GM18505 (cell line): ENCODE measurements around the gene HMGN4.
"Not testable (repeated sequence)": the region's sequence is repeated elsewhere in the genome, so short reads cannot be mapped to it uniquely, and the experiment has no call there.

Experiments
- ATAC-seq: cut with Tn5 transposase; IDR thresholded peaks from one replicate; pipeline ENCODE4 v1.9.1; 2021; ENCODE audit not compliant: unreplicated experiment
- POLR2A ChIP-seq: IDR thresholded peaks from 4 replicates; pipeline ENCODE4 v1.6.1; 2011; ENCODE audit warnings: borderline replicate concordance; ENCODE audit not compliant: insufficient read depth, insufficient read length; ENCODE audit errors: extremely low read depth

Gene HMGN4

DNA sequence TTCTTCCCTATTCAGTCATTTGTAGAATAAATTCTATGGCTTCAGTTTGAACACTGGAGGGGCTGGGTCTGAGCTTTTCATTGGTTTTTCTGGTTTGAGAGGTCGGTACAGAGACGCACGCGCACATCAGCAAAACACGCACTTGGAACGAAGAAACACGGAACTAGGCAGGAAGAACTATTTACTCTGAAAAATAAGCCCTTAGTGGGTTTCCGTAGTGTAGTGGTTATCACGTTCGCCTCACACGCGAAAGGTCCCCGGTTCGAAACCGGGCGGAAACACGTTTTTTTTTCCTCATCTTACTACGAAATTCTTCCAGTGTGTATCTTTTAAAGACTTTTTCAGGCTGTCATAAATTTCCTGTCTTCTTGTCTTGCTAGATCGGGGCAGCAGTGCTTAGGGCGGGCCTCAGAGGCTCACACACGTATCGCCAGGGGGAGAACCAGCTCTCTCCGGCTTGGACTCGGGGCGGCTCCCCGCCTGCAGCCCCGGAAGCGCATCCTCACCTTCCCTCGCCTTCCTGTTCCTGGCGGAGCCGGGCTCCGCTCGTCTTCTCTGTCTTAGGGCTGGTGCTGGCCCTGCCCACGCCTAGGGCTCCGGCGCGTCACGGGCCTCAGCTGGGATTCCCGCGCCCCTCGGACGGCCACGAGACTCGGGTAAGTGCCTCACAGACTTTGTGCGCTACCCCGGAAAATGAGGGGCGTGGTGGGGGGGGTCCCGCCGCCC, at the start of gene HMGN4:
TSS of gene HMGN4 (plus strand) at position 521 of the 726 bp plus-strand sequence. CDS start 6,841 bp downstream, outside the sequence.
- ATAC-seq: peak; percentile 52
- TF ChIP-seq POLR2A: peak; percentile 84

DNA sequence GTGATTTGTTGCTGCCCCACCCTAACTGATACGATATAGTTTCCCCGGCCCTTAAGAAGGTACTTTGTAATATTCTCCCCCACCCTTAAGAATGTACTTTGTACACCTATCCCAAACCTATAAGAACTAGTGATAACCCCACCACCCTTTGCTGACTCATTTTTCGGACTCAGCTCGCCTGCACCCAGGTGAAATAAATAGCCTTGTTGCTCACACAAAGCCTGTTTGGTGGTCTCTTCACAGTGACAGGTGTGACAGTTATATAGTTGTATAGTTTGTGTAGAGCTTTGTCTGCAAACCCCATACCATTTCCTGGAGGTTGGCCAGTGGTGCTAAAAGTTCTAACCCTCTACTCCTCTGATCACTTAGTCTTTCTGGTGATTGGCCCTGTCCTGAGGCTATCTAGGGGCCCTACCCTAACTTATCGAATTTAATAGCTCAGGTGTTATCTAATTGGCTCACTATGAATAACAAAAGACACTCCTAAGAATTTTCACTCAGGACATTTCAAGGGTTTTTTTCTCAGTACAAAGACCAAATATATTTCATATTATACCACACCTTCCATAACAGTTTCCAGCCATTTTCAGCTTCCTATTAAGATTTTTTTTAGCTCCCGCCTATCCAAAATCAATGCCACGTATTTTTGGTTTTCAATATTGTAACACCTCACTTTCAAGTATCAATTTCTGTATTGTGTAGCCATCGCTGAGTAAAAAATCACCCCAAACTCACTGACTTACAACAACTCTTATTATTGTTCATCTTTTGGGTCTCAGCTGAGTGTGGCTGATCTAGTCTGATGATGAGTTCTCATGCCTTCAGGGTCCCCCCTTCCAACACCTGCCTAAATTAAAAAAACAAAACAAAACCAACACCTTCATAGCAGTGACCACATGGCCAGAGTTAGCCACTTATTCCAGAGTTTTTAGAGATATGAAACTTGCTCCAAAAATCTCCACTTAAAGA, 47.9 kb upstream of the HMGN4 start:
- no peak for ATAC-seq
- TF ChIP-seq POLR2A: no peak

GRCh38 chr6:26491604-26492003, 46.6 kb upstream of the HMGN4 start:
- no peak for ATAC-seq
- TF ChIP-seq POLR2A: no peak

GRCh38 chr6:26493258-26493657, 44.9 kb upstream of the HMGN4 start:
- no peak for ATAC-seq
- TF ChIP-seq POLR2A: no peak

DNA sequence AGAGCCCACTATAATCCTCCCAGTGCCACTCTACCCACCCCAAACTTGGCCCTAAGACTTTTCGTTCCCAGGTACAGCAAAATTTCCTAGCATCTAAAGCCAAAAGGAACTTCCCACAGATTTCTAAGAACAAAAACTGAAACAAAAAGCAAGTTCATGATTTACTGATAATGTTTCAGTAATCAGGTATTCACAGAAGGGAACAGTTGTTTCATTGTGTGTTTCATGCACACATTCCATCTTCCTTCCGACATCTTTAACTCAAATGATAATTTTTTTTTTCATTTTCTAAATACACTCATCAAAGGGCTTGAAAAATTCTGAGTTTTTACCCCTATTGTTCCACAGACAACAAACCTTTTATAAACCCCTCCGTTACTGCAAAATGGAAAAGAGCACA, 44.0 kb upstream of the HMGN4 start:
- no peak for TF ChIP-seq POLR2A
- no peak for ATAC-seq

DNA sequence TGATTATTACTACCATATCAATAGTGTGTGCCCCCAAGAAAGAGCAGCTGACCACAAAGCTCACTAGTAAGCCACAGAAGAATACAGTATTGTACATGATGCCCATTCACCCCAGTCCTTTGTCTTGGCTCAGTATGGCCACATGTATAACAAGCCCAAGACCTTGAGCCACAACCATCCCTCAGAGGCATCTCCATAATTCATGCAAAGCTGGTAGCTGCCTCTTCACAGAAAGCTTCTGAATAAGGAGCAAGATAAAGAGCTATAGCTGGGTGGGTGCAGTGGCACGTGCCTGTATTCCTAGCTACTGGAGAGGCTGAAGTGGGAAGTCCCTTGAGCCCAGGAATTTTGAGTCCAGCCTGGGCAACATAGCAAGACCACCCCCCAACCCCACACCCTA, 42.9 kb upstream of the HMGN4 start:
- no peak for ATAC-seq
- no peak for TF ChIP-seq POLR2A

GRCh38 chr6:26497610-26498009, 40.6 kb upstream of the HMGN4 start:
- no peak for TF ChIP-seq POLR2A
- ATAC-seq: no peak

DNA sequence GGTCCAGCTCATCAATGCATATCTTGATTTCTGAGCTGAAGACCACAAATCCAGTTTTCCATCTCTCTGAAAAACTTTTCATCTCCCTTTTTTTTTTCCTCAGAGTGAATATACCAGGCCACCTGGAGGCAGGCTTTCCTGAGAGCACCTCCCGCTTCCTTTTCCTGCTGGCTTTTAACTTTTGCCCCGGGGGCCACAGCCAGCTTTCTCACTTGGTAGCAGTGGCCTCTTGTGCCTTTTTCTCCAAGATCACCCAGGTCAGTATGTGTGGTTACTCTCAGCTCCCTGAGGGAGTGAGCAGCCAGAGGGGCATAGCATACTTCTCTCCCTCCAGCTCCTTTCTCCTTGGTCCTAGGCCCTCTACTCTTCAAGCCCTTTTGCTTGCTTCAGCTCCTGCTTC, 38.1 kb upstream of the HMGN4 start, which contains the start of gene BTN1A1:
TSS of gene BTN1A1 (plus strand) at position 202 of the 400 bp plus-strand sequence. CDS start 984 bp downstream, outside the sequence.
- ATAC-seq: no peak
- TF ChIP-seq POLR2A: no peak

DNA sequence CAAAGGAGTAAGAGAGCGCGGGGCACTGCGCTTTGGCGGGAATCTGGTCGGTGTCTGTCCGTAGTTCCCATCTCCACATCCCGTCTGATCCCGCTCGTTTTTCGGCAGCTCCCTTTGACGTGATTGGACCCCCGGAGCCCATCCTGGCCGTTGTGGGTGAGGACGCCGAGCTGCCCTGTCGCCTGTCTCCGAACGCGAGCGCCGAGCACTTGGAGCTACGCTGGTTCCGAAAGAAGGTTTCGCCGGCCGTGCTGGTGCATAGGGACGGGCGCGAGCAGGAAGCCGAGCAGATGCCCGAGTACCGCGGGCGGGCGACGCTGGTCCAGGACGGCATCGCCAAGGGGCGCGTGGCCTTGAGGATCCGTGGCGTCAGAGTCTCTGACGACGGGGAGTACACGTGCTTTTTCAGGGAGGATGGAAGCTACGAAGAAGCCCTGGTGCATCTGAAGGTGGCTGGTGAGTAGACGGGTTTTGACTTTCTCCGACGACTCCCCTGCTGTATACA, 36.6 kb upstream of the HMGN4 start:
- no peak for TF ChIP-seq POLR2A
- ATAC-seq: no peak

DNA sequence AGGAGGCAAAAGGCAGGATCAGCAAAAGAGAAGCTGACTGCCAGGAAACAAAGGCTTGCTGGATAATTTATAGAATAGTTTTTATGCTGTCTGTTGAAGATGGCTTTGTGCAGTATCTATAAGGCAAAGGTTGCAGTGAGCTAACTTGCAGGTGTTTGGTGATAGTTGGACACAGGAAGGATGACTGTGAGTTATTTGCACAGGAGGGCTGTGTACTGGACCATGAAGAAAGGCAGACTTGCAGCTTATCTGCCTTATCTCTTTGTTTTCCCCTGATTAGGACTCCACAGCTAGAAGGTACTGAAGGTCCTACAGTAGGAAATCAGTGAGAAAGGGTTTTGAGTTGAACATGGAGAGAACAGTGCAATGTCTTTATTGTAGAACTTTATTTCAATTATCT, 36.0 kb upstream of the HMGN4 start:
- ATAC-seq: peak; percentile 56
- TF ChIP-seq POLR2A: no peak

DNA sequence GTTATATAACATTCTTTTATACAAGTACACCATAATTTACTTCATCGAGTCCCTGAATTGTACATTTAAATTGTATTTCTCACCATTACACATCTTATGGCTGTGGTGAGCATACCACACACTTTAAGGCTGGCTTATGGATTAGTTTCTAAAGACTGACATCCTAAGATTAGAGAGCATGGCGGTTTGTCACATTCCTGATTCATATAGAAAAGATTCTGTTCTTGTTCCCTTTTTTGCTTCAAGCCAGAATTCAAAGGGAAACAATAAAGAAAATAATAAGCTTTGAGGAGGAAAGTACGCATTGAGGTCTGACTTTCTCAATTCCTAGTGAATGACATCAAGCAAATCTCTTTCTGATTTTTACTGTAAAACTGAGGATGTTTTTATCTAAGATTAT, 35.5 kb upstream of the HMGN4 start:
- TF ChIP-seq POLR2A: no peak
- ATAC-seq: no peak

DNA sequence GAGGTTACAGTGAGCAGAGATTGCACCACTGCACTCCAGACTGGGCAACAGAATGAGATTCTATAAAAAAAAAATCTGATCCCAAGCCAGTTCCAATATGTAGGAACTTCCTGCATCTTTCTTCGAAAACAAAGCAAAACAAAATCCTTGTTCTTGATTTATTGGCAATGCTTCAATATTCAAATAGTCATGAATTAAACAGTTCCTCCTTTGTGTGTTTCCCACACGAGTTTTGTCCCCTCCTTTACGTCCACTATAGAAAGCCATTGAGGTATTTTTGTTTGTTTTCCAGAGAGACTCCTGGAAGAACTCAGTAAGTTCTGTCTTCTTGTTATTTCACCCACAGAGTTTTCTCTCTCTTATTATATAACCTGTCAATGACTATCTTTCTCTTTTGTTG, 30.5 kb upstream of the HMGN4 start:
- ATAC-seq: no peak
- no peak for TF ChIP-seq POLR2A

- not testable (repeated sequence) for ATAC-seq
Measured at GRCh38 chr6:26511033-26511432, 27.1 kb upstream of the HMGN4 start.
